ENCODE data around the gene NGFR. TPM values are rescaled to one million over a fixed set of nuclear protein-coding genes. Genes with fewer than 3 reads are reported as not detected.

Gene NGFR
- total RNA-seq, 1 experiment from 2014 or later, result 1.6 TPM

- intact Hi-C loops (cut with micrococcal nuclease; ENCODE audit: unreplicated experiment), result loop anchor here (5.0 kb wide), 1 partner anchor 57 kb away; the partner anchor contains the start of gene NGFR
- ATAC-seq (no peak), DNase-seq (ENCODE audit: low read depth, low spot score) (no peak)
- TF ChIP-seq SIN3A (IDR thresholded peaks at IDR 0.05; ENCODE audit: borderline replicate concordance, insufficient read depth, low read depth, low read length) (no peak), POLR2AphosphoS5 (IDR thresholded peaks at IDR 0.05; ENCODE audit: low read depth, low read length) (no peak), TCF7L2 (IDR thresholded peaks at IDR 0.05; ENCODE audit: low read depth, low read length) (no peak), CTCF (IDR thresholded peaks at IDR 0.05) (no peak), REST (IDR thresholded peaks at IDR 0.05; ENCODE audit: insufficient read depth in 1 of 2, low read depth in 2 of 2, low read length in 1 of 2) (no peak)
- CTCF ChIA-PET, result interaction anchor here (0.5 kb wide), 1 partner anchor 143 kb away, joined by 4 read pairs; no protein-coding TSS in a partner anchor
- H3K4me3 ChIP-seq (ENCODE audit: low read depth in 2 of 2, low read length in 2 of 2), result no peak overlapping the region
- in situ Hi-C loops (cut with HindIII; ENCODE audit: low pct_unique_long_range_greater_than_20kb, low sequenced_read_pairs), result no loop called here
- H3K27ac ChIP-seq (ENCODE audit: low read length), result no peak overlapping the region
- no TSS peak for BruUV-seq (replicated peaks)
- H3K36me3 ChIP-seq (ENCODE audit: control insufficient read depth, insufficient read depth, low read length), result no peaks in the 10 kb centered on the region
- H3K27me3 ChIP-seq (ENCODE audit: control insufficient read depth, insufficient read depth, low read length), result no peaks in the 10 kb centered on the region
- POLR2A ChIA-PET, result no interaction called here
- peaks cover 4% of the 10 kb centered on the region; the same call in 1 of the 2 replicates for H3K4me1 ChIP-seq (ENCODE audit: control insufficient read depth, insufficient read depth, low read length)
- no peaks in the 10 kb centered on the region for H3K9me3 ChIP-seq (ENCODE audit: control insufficient read depth, insufficient read depth, low read depth, low read length)
These were observed 58.7 kb downstream of the NGFR start for GRCh38 chr17:49553676-49554335.

- BruUV-seq (replicated peaks), result no TSS peak
- ATAC-seq, result no peak
- Histone ChIP-seq H3K9me3 (ENCODE audit: control insufficient read depth, insufficient read depth, low read depth, low read length) (no peaks in the 10 kb centered on the region), H3K4me1 (ENCODE audit: control insufficient read depth, insufficient read depth, low read length) (peaks cover 4% of the 10 kb centered on the region; the same call in 1 of the 2 replicates), H3K36me3 (ENCODE audit: control insufficient read depth, insufficient read depth, low read length) (no peaks in the 10 kb centered on the region), H3K27me3 (ENCODE audit: control insufficient read depth, insufficient read depth, low read length) (no peaks in the 10 kb centered on the region), H3K27ac (ENCODE audit: low read length) (no peak overlapping the region), H3K4me3 (ENCODE audit: low read depth in 2 of 2, low read length in 2 of 2) (no peak overlapping the region)
- CTCF ChIA-PET, result interaction anchor here (0.6 to 2.1 kb wide), 5 partner anchors 11 to 141 kb away, joined by 3 to 16 read pairs (median 3); partner anchors contain the start of gene PHB1
- intact Hi-C loops (cut with micrococcal nuclease; ENCODE audit: unreplicated experiment) (loop anchor here (5.0 kb wide), 1 partner anchor 58 kb away; the partner anchor contains the start of gene NGFR), in situ Hi-C loops (cut with HindIII; ENCODE audit: low pct_unique_long_range_greater_than_20kb, low sequenced_read_pairs) (no loop called here)
- no peak for TF ChIP-seq REST (IDR thresholded peaks at IDR 0.05; ENCODE audit: insufficient read depth in 1 of 2, low read depth in 2 of 2, low read length in 1 of 2)
- no peak for TF ChIP-seq POLR2AphosphoS5 (IDR thresholded peaks at IDR 0.05; ENCODE audit: low read depth, low read length)
- TF ChIP-seq SIN3A (IDR thresholded peaks at IDR 0.05; ENCODE audit: borderline replicate concordance, insufficient read depth, low read depth, low read length), result no peak
- TF ChIP-seq TCF7L2 (IDR thresholded peaks at IDR 0.05; ENCODE audit: low read depth, low read length), result no peak
- no peak for TF ChIP-seq CTCF (IDR thresholded peaks at IDR 0.05)
- DNase-seq (ENCODE audit: low read depth, low spot score), result no peak
- POLR2A ChIA-PET, result no interaction called here
These were observed 59.8 kb downstream of the NGFR start for GRCh38 chr17:49554694-49555494.
